HT1080 (cell line): Measurements from ENCODE around the gene SHLD1. TPM values are rescaled to one million over a fixed set of nuclear protein-coding genes. Genes with fewer than 3 reads are reported as not detected.
"Not testable (repeated sequence)": the region's sequence is repeated elsewhere in the genome, so short reads cannot be mapped to it uniquely, and the experiment has no call there.

Experiments
- DNase-seq: peaks from one replicate; pipeline ENCODE4 v3.0.0-alpha.2; 2015; ENCODE audit warnings: low read depth
- total RNA-seq: library from RNA; depleted of rRNA; stranded (reverse); fragments of >200 nt; shearing (Covaris generic); gene quantifications from 2 replicates; pipeline ENCODE4 v1.2.3, GENCODE V29; 2014

SHLD1 gene
- total RNA-seq, 1 experiment from 2014 or later = 3.6 TPM

GRCh38 chr20:5735845-5736510 lies 14.2 kb upstream of the SHLD1 start:
- no peak for DNase-seq

GRCh38 chr20:5737619-5737953 lies 12.6 kb upstream of the SHLD1 start:
- no peak for DNase-seq

GRCh38 chr20:5737966-5738365 lies 12.2 kb upstream of the SHLD1 start:
- DNase-seq = no peak

GRCh38 chr20:5740643-5741042 lies 9.6 kb upstream of the SHLD1 start:
- DNase-seq = not testable (repeated sequence)

GRCh38 chr20:5741089-5741488 lies 9.1 kb upstream of the SHLD1 start:
- no peak for DNase-seq

- DNase-seq = no peak
Measured at GRCh38 chr20:5742041-5742440, 8.2 kb upstream of the SHLD1 start.

- no peak for DNase-seq
Measured at GRCh38 chr20:5745416-5746030, 4.7 kb upstream of the SHLD1 start.

GRCh38 chr20:5746064-5746463 lies 4.1 kb upstream of the SHLD1 start:
- no peak for DNase-seq

- DNase-seq = no peak
Measured at GRCh38 chr20:5748246-5748645, 2.0 kb upstream of the SHLD1 start.

GRCh38 chr20:5749512-5749951 lies 669 bp upstream of the SHLD1 start:
- DNase-seq = not testable (repeated sequence)

- DNase-seq = no peak
Measured at GRCh38 chr20:5751856-5752255, 1.7 kb downstream of the SHLD1 start.

GRCh38 chr20:5753814-5754213 lies 3.6 kb downstream of the SHLD1 start:
- DNase-seq = no peak

GRCh38 chr20:5757949-5758348 lies 7.7 kb downstream of the SHLD1 start:
- DNase-seq = no peak

- DNase-seq = no peak
Measured at GRCh38 chr20:5766085-5766764, 16.0 kb downstream of the SHLD1 start.

- DNase-seq = no peak
Measured at GRCh38 chr20:5767493-5768098, 17.4 kb downstream of the SHLD1 start.

- DNase-seq = no peak
Measured at GRCh38 chr20:5770231-5770986, 20.2 kb downstream of the SHLD1 start.

- DNase-seq = no peak
Measured at GRCh38 chr20:5770987-5771318, 20.8 kb downstream of the SHLD1 start.

GRCh38 chr20:5772704-5773103 lies 22.5 kb downstream of the SHLD1 start:
- no peak for DNase-seq

GRCh38 chr20:5773589-5773988 lies 23.4 kb downstream of the SHLD1 start:
- no peak for DNase-seq

- DNase-seq = no peak
Measured at GRCh38 chr20:5776077-5776476, 25.9 kb downstream of the SHLD1 start.

- DNase-seq = peak; percentile 83
Measured at GRCh38 chr20:5779071-5779900, 29.1 kb downstream of the SHLD1 start.
